Caki2 (cell line): ENCODE results near the gene F7. TPM values are rescaled to one million over a fixed set of nuclear protein-coding genes. Genes with fewer than 3 reads are reported as not detected.

ENCODE experiments used
- DNase-seq: peaks from one replicate; pipeline ENCODE4 v3.0.0-alpha.2; 2015; ENCODE audit warnings: low read depth
- in situ Hi-C: cut with HindIII; loops from 2 replicates; pipeline ENCODE4 v1.10.0; 2016; ENCODE audit warnings: low sequenced_read_pairs, low pct_unique_long_range_greater_than_20kb, mixed read lengths
- total RNA-seq: library from RNA; depleted of rRNA; stranded (reverse); fragments of >200 nt; shearing (Covaris generic); gene quantifications from 2 replicates; pipeline ENCODE4 v1.2.3, GENCODE V29; 2014; ENCODE audit warnings: low replicate concordance

Gene F7
- total RNA-seq, 1 experiment from 2014 or later = not detected

GRCh38 chr13:113083402-113084061 is 22.1 kb upstream of the F7 start:
- no peak for DNase-seq
- in situ Hi-C loops = no loop called here

- no peak for DNase-seq
Measured at GRCh38 chr13:113084094-113084942, 21.3 kb upstream of the F7 start.

GRCh38 chr13:113084943-113085540 is 20.5 kb upstream of the F7 start:
- in situ Hi-C loops = no loop called here

More at GRCh38 chr13:113084094-113084942, 21.3 kb upstream of the F7 start:
- in situ Hi-C loops = no loop called here

GRCh38 chr13:113086031-113086750 is 19.4 kb upstream of the F7 start:
- no peak for DNase-seq
- in situ Hi-C loops = no loop called here

More at GRCh38 chr13:113084943-113085540, 20.5 kb upstream of the F7 start:
- no peak for DNase-seq

GRCh38 chr13:113086991-113087922 is 18.3 kb upstream of the F7 start:
- in situ Hi-C loops = no loop called here

GRCh38 chr13:113087923-113088690 is 17.5 kb upstream of the F7 start:
- in situ Hi-C loops = no loop called here
- DNase-seq = no peak

More at GRCh38 chr13:113086991-113087922, 18.3 kb upstream of the F7 start:
- no peak for DNase-seq

- in situ Hi-C loops = no loop called here
Measured at GRCh38 chr13:113088691-113089020, 16.9 kb upstream of the F7 start.

GRCh38 chr13:113089693-113090414 is 15.7 kb upstream of the F7 start:
- DNase-seq = no peak

More at GRCh38 chr13:113088691-113089020, 16.9 kb upstream of the F7 start:
- DNase-seq = no peak

GRCh38 chr13:113090415-113090770 is 15.2 kb upstream of the F7 start:
- no peak for DNase-seq
- in situ Hi-C loops = no loop called here

More at GRCh38 chr13:113089693-113090414, 15.7 kb upstream of the F7 start:
- in situ Hi-C loops = no loop called here

GRCh38 chr13:113090806-113091205 is 14.8 kb upstream of the F7 start:
- DNase-seq = no peak
- in situ Hi-C loops = no loop called here

GRCh38 chr13:113091211-113091771 is 14.3 kb upstream of the F7 start:
- in situ Hi-C loops = no loop called here
- no peak for DNase-seq

- in situ Hi-C loops = no loop called here
- DNase-seq = no peak
Measured at GRCh38 chr13:113091891-113092775, 13.5 kb upstream of the F7 start.

- DNase-seq = no peak
Measured at GRCh38 chr13:113092776-113093579, 12.6 kb upstream of the F7 start.

GRCh38 chr13:113093580-113094409 is 11.8 kb upstream of the F7 start:
- no peak for DNase-seq
- in situ Hi-C loops = no loop called here

More at GRCh38 chr13:113092776-113093579, 12.6 kb upstream of the F7 start:
- in situ Hi-C loops = no loop called here
